Trophoblast cell (in vitro differentiated cells and primary cell): ENCODE data around the gene ELOVL6.
"Not testable (repeated sequence)": the region's sequence is repeated elsewhere in the genome, so short reads cannot be mapped to it uniquely, and the experiment has no call there.

Experiments
- DNase-seq, 2 donors: peaks; one replicate each; pipeline ENCODE4 v3.0.0-alpha.2; 2016
- H2AFZ ChIP-seq: 2 replicates; pipeline ENCODE4 v1.6.1; 2013; ENCODE audit warnings: low read length, moderate library complexity, mild to moderate bottlenecking; ENCODE audit not compliant: insufficient read depth, poor library complexity
- H2AK5ac ChIP-seq: 2 replicates; pipeline ENCODE4 v1.6.1; 2013; ENCODE audit warnings: mild to moderate bottlenecking, low read length
- H2BK120ac ChIP-seq: 2 replicates; pipeline ENCODE4 v1.6.1; 2013; ENCODE audit warnings: low read length, mild to moderate bottlenecking, moderate library complexity; ENCODE audit not compliant: insufficient read depth, poor library complexity
- H2BK12ac ChIP-seq: 2 replicates; pipeline ENCODE4 v1.6.1; 2013; ENCODE audit warnings: mild to moderate bottlenecking, low read length, moderate library complexity
- H2BK5ac ChIP-seq: 2 replicates; pipeline ENCODE4 v1.6.1; 2013; ENCODE audit warnings: low read length, low read depth, moderate library complexity, mild to moderate bottlenecking; ENCODE audit not compliant: poor library complexity
- H3K14ac ChIP-seq: 2 replicates; pipeline ENCODE4 v1.6.1; 2013; ENCODE audit warnings: mild to moderate bottlenecking, low read length
- H3K18ac ChIP-seq: 2 replicates; pipeline ENCODE4 v1.6.1; 2013; ENCODE audit warnings: mild to moderate bottlenecking, low read length
- H3K23ac ChIP-seq: 2 replicates; pipeline ENCODE4 v1.6.1; 2013; ENCODE audit warnings: low read length
- H3K27ac ChIP-seq: 2 replicates; pipeline ENCODE4 v1.5.1; 2013; ENCODE audit warnings: low read depth, mild to moderate bottlenecking, inconsistent platforms, low read length, moderate library complexity
- H3K27me3 ChIP-seq: 2 replicates; pipeline ENCODE4 v1.6.1; 2013; ENCODE audit warnings: inconsistent platforms, mild to moderate bottlenecking, low read length, moderate library complexity; ENCODE audit not compliant: insufficient read depth
- H3K36me3 ChIP-seq, 2 experiments: 1 replicate in 1 of 2; 2 replicates in 1 of 2; pipeline ENCODE4 v1.6.1; 2013; ENCODE audit warnings: low read length in 2 of 2, mild to moderate bottlenecking in 2 of 2, moderate library complexity in 1 of 2; ENCODE audit not compliant: insufficient read depth in 2 of 2, control insufficient read depth in 1 of 2
- H3K4ac ChIP-seq: 2 replicates; pipeline ENCODE4 v1.6.1; 2013; ENCODE audit warnings: low read depth, mild to moderate bottlenecking, low read length, moderate library complexity
- H3K4me1 ChIP-seq, 2 experiments: 1 replicate in 1 of 2; 2 replicates in 1 of 2; pipeline ENCODE4 v1.6.1; 2013; ENCODE audit warnings: low read length in 2 of 2, mild to moderate bottlenecking in 2 of 2, moderate library complexity in 1 of 2; ENCODE audit not compliant: insufficient read depth in 2 of 2, control insufficient read depth in 1 of 2
- H3K4me2 ChIP-seq: 2 replicates; pipeline ENCODE4 v1.6.1; 2013; ENCODE audit warnings: inconsistent platforms, mild to moderate bottlenecking, low read length, moderate library complexity
- H3K4me3 ChIP-seq: 2 replicates; pipeline ENCODE4 v1.5.1; 2013; ENCODE audit warnings: mild to moderate bottlenecking, low read depth, low read length, inconsistent platforms
- H3K79me1 ChIP-seq: one replicate; pipeline ENCODE4 v1.6.1; 2013; ENCODE audit warnings: low read length
- H3K79me2 ChIP-seq: 2 replicates; pipeline ENCODE4 v1.6.1; 2013; ENCODE audit warnings: low read length, mild to moderate bottlenecking; ENCODE audit not compliant: control insufficient read depth, insufficient read depth, poor library complexity
- H3K9ac ChIP-seq: 2 replicates; pipeline ENCODE4 v1.6.1; 2013; ENCODE audit warnings: mild to moderate bottlenecking, low read length
- H3K9me3 ChIP-seq: 2 replicates; pipeline ENCODE4 v1.6.1; 2013; ENCODE audit warnings: low read depth, mild to moderate bottlenecking, control low read depth, inconsistent platforms, low read length; ENCODE audit not compliant: insufficient read depth
- H4K12ac ChIP-seq: 2 replicates; pipeline ENCODE4 v1.6.1; 2013; ENCODE audit warnings: low read depth, mild to moderate bottlenecking, low read length, moderate library complexity
- H4K8ac ChIP-seq: 2 replicates; pipeline ENCODE4 v1.6.1; 2013; ENCODE audit warnings: low read depth, mild to moderate bottlenecking, low read length, moderate library complexity
- H4K91ac ChIP-seq: one replicate; pipeline ENCODE4 v1.6.1; 2013; ENCODE audit warnings: low read depth, mild to moderate bottlenecking, low read length, moderate library complexity
- WGBS: extraction: QIAGEN DNeasy Blood & Tissue Kit; methylation state at CpG from one replicate; pipeline ENCODE4 v1.1.7; 2013; ENCODE audit warnings: missing lambda C conversion rate; ENCODE audit not compliant: insufficient read length, insufficient coverage; ENCODE audit errors: extremely low coverage; 5-methylcytosine and 5-hydroxymethylcytosine counted together

Gene ELOVL6

DNA sequence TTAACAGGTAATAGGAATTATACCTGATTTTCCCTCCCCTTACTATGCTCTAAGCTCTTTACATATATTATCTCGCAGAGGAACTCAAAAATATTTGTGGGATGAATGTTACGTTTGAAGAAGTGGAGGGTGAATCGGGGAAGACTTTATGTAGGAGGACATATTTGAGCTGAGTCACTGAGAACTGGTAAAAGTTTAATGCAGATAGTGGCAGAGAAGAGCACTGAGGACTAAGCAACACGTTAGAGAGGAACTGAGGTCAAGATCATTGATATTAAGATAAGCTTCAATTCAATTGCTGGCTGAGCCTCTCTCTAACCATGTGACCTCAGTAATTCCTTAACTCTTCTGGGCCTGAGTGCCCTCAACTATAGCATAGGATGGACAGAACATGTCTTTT is 26.4 kb upstream of the ELOVL6 start:
- Histone ChIP-seq H3K14ac (no peak overlapping the region), H2AFZ (no peak overlapping the region), H3K4me1 (no peaks in the 10 kb centered on the region), H4K8ac (no peak overlapping the region), H2BK12ac (no peak overlapping the region), H4K91ac (no peak overlapping the region), H3K18ac (no peak overlapping the region), H2AK5ac (no peak overlapping the region), H3K79me2 (no peaks in the 10 kb centered on the region), H3K4me3 (no peak overlapping the region), H2BK120ac (no peak overlapping the region), H3K4me2 (no peak overlapping the region), H3K23ac (no peak overlapping the region), H3K79me1 (no peaks in the 10 kb centered on the region), H3K9ac (no peak overlapping the region), H3K27me3 (no peaks in the 10 kb centered on the region), H3K27ac (no peak overlapping the region), H4K12ac (no peak overlapping the region), H3K4ac (no peak overlapping the region), H3K36me3 (no peaks in the 10 kb centered on the region), H3K9me3 (no peaks in the 10 kb centered on the region), H2BK5ac (no peak overlapping the region)
- DNase-seq, result peak in 1 of 2 donors; percentile 10
- 100% methylated on average over 2 of the region's 4 CpGs for WGBS

DNA sequence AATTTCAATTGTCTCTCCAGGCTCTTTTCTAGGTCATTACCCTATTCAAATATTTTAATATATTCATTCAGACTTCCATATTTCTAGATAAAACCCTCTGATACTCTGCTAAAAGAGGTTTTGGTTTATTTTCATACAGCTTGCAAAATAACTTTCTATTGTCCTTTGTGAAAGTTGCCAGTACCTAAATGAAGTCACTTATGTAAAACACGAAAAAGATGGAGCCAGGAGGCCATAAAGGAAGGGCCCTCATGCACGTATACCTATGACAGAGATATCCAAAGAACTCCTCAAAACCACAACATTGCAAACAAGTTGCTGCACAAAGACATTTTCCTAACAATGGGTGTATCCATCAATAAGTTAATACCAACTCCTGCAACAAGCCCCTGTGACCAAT is 25.7 kb upstream of the ELOVL6 start:
- no peak overlapping the region for H3K23ac ChIP-seq
- no peak overlapping the region for H3K4ac ChIP-seq
- no peaks in the 10 kb centered on the region for H3K79me2 ChIP-seq
- no peaks in the 10 kb centered on the region for H3K36me3 ChIP-seq
- no peaks in the 10 kb centered on the region for H3K27me3 ChIP-seq
- H2BK120ac ChIP-seq, result no peak overlapping the region
- H3K79me1 ChIP-seq, result no peaks in the 10 kb centered on the region
- H3K18ac ChIP-seq, result no peak overlapping the region
- no peak overlapping the region for H3K4me2 ChIP-seq
- H2BK12ac ChIP-seq, result no peak overlapping the region
- WGBS, result no CpG with 5 or more reads among the region's 2 CpGs
- H3K27ac ChIP-seq, result no peak overlapping the region
- no peak overlapping the region for H3K4me3 ChIP-seq
- no peak overlapping the region for H2AFZ ChIP-seq
- H4K8ac ChIP-seq, result no peak overlapping the region
- H2BK5ac ChIP-seq, result no peak overlapping the region
- DNase-seq, result no peak
- no peak overlapping the region for H4K12ac ChIP-seq
- no peak overlapping the region for H2AK5ac ChIP-seq
- no peaks in the 10 kb centered on the region for H3K4me1 ChIP-seq
- H3K9ac ChIP-seq, result no peak overlapping the region
- no peak overlapping the region for H4K91ac ChIP-seq
- H3K14ac ChIP-seq, result no peak overlapping the region
- H3K9me3 ChIP-seq, result no peaks in the 10 kb centered on the region

GRCh38 chr4:110218935-110219334 is 20.5 kb upstream of the ELOVL6 start:
- not testable (repeated sequence) for H4K91ac ChIP-seq, H3K4me3 ChIP-seq, H3K36me3 ChIP-seq, H3K9me3 ChIP-seq, H3K9ac ChIP-seq, H3K4me1 ChIP-seq, H3K23ac ChIP-seq, H3K27me3 ChIP-seq, H2BK12ac ChIP-seq, H4K12ac ChIP-seq, H2BK120ac ChIP-seq, H2AK5ac ChIP-seq, H4K8ac ChIP-seq, DNase-seq, H2AFZ ChIP-seq, H3K4me2 ChIP-seq, H3K14ac ChIP-seq, H3K79me2 ChIP-seq, H3K18ac ChIP-seq, H3K79me1 ChIP-seq, H3K4ac ChIP-seq, H3K27ac ChIP-seq, H2BK5ac ChIP-seq
- WGBS, result no CpG with 5 or more reads among the region's 1 CpG

- H3K4me3 ChIP-seq, H3K36me3 ChIP-seq, H2BK12ac ChIP-seq, H3K79me1 ChIP-seq, H3K14ac ChIP-seq, H2AFZ ChIP-seq, H4K8ac ChIP-seq, H3K23ac ChIP-seq, H3K4me2 ChIP-seq, H3K4ac ChIP-seq, H3K9ac ChIP-seq, H3K18ac ChIP-seq, H2BK120ac ChIP-seq, H3K27me3 ChIP-seq, H4K12ac ChIP-seq, H3K4me1 ChIP-seq, H4K91ac ChIP-seq, H3K9me3 ChIP-seq, H3K27ac ChIP-seq, H3K79me2 ChIP-seq, H2AK5ac ChIP-seq, H2BK5ac ChIP-seq, DNase-seq: not testable (repeated sequence)
- WGBS, result no CpG with 5 or more reads among the region's 4 CpGs
Observed at GRCh38 chr4:110217181-110217580, 18.8 kb upstream of the ELOVL6 start.
